OCI-LY7 (cell line): ENCODE data around the gene SPACA1. TPM values are rescaled to one million over a fixed set of nuclear protein-coding genes. Genes with fewer than 3 reads are reported as not detected.

ENCODE experiments used
- BruUV-seq: library from RNA; stranded (reverse); fragments of 400-500 nt; replicated peaks from 2 replicates; lab custom pipeline; 2021; lab: Mats Ljungman, UMichigan
- CTCF ChIA-PET: fragments of 300-600 bp; sonication (Branson Sonifier 250); formaldehyde crosslinking; loops from one replicate; lab custom pipeline; 2022; ENCODE audit warnings: antibody characterized with exemption; ENCODE audit not compliant: unreplicated experiment; lab: Charles Lee
- POLR2A ChIA-PET: fragments of 300-600 bp; sonication (Branson Sonifier 250); formaldehyde crosslinking; loops from one replicate; lab custom pipeline; 2022; ENCODE audit warnings: antibody characterized with exemption; lab: Charles Lee
- DNase-seq: peaks from one replicate; pipeline ENCODE4 v3.0.0-alpha.2; 2015; ENCODE audit warnings: low spot score
- H2AFZ ChIP-seq: fragments of 200-600 bp; sonication (generic), shearing (Covaris generic); 2 replicates; pipeline ENCODE4 v1.6.1; 2014; ENCODE audit warnings: mild to moderate bottlenecking, antibody characterized with exemption, low read length, moderate library complexity
- H3K27ac ChIP-seq: fragments of 200-600 bp; sonication (generic); 2 replicates; pipeline ENCODE4 v1.5.1; 2014; ENCODE audit warnings: mixed run types, low read depth, mild to moderate bottlenecking, moderate library complexity, low read length, inconsistent platforms; ENCODE audit not compliant: poor library complexity, severe bottlenecking
- H3K36me3 ChIP-seq: fragments of 200-600 bp; sonication (generic); 2 replicates; pipeline ENCODE4 v1.6.1; 2014; ENCODE audit warnings: mild to moderate bottlenecking, antibody characterized with exemption, low read length, moderate library complexity, mixed read lengths; ENCODE audit not compliant: insufficient read depth
- H3K4me1 ChIP-seq: fragments of 200-600 bp; sonication (generic); 2 replicates; pipeline ENCODE4 v1.5.1; 2014; ENCODE audit warnings: mild to moderate bottlenecking, low read length; ENCODE audit not compliant: insufficient read depth, poor library complexity, severe bottlenecking
- H3K4me2 ChIP-seq: fragments of 200-600 bp; sonication (generic); 2 replicates; pipeline ENCODE4 v1.6.1; 2014; ENCODE audit warnings: mild to moderate bottlenecking, low read length
- H3K4me3 ChIP-seq: fragments of 200-600 bp; sonication (generic); 2 replicates; pipeline ENCODE4 v1.5.1; 2014; ENCODE audit warnings: mild to moderate bottlenecking, low read depth, low read length; ENCODE audit not compliant: poor library complexity, severe bottlenecking
- H3K79me2 ChIP-seq: fragments of 200-600 bp; sonication (generic); 2 replicates; pipeline ENCODE4 v1.6.1; 2016; ENCODE audit warnings: low read depth, mild to moderate bottlenecking, low read length, moderate library complexity, mixed read lengths; ENCODE audit not compliant: insufficient read depth
- H3K9me2 ChIP-seq: fragments of 200-600 bp; sonication (generic); 2 replicates; pipeline ENCODE4 v1.6.1; 2016; ENCODE audit warnings: mild to moderate bottlenecking, low read length, mixed read lengths; ENCODE audit not compliant: insufficient read depth
- H3K9me3 ChIP-seq: fragments of 200-600 bp; sonication (generic); 2 replicates; pipeline ENCODE4 v1.6.1; 2014; ENCODE audit warnings: mild to moderate bottlenecking, mixed run types, low read length, mixed read lengths
- H4K20me1 ChIP-seq: fragments of 200-600 bp; sonication (generic); 2 replicates; pipeline ENCODE4 v1.6.1; 2014; ENCODE audit warnings: mild to moderate bottlenecking, antibody characterized with exemption, low read length, moderate library complexity, mixed read lengths; ENCODE audit not compliant: insufficient read depth
- EZH2phosphoT487 ChIP-seq: fragments of 200-600 bp; sonication (generic); IDR thresholded peaks from 2 replicates; pipeline ENCODE4 v1.6.1; 2018; ENCODE audit warnings: low read depth, borderline replicate concordance, mild to moderate bottlenecking, mixed run types, antibody characterized with exemption, low read length, moderate library complexity, mixed read lengths
- intact Hi-C: fragments of 100-400 bp; cut with micrococcal nuclease; formaldehyde crosslinking; loops from one replicate; pipeline ENCODE4 v1.10.0; 2022; ENCODE audit not compliant: unreplicated experiment
- total RNA-seq, 2 experiments: library from RNA; depleted of rRNA in 1 of 2; stranded (reverse); fragments of >200 nt in 1 of 2; shearing (Covaris generic) in 1 of 2; gene quantifications; 2 replicates each; pipeline ENCODE4 v1.2.3, GENCODE V29; 2014 to 2022
- TF ChIP-seq, protein P1 (sequence below): fragments of 200-600 bp; sonication (generic); conservative IDR thresholded peaks from 2 replicates; pipeline ENCODE4 v1.5.1; 2014; ENCODE audit warnings: mild to moderate bottlenecking, antibody characterized with exemption, low read length, moderate library complexity, mixed read lengths

SPACA1 gene
- total RNA-seq, 2 experiments from 2014 or later = not detected

DNA sequence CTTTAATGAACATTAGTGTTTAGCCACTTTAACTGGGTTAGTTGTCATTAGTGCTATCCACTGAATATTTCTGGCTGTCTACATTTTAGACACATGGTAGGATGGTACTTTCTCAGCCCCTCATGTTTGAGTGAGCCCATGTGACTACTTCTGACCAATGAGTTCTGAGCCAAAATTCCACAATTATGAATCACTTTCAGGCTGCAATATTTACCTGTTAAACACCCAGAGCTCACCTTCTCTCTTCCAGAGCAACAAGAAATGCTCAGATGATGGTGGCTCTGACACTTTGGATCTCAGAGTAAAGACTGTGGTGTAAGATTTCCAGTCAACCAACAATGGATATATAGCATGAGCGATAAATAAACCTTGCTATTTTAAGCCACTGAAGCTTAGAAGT lies 24.8 kb downstream of the SPACA1 start:
- TF ChIP-seq EZH2phosphoT487 = no peak
- TF ChIP-seq, protein P1, sequence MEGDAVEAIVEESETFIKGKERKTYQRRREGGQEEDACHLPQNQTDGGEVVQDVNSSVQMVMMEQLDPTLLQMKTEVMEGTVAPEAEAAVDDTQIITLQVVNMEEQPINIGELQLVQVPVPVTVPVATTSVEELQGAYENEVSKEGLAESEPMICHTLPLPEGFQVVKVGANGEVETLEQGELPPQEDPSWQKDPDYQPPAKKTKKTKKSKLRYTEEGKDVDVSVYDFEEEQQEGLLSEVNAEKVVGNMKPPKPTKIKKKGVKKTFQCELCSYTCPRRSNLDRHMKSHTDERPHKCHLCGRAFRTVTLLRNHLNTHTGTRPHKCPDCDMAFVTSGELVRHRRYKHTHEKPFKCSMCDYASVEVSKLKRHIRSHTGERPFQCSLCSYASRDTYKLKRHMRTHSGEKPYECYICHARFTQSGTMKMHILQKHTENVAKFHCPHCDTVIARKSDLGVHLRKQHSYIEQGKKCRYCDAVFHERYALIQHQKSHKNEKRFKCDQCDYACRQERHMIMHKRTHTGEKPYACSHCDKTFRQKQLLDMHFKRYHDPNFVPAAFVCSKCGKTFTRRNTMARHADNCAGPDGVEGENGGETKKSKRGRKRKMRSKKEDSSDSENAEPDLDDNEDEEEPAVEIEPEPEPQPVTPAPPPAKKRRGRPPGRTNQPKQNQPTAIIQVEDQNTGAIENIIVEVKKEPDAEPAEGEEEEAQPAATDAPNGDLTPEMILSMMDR = no peak
- no peaks in the 10 kb centered on the region for H3K79me2 ChIP-seq
- no TSS peak for BruUV-seq
- no peaks in the 10 kb centered on the region for H3K9me2 ChIP-seq
- no peak for DNase-seq
- no peak overlapping the region for H3K4me2 ChIP-seq
- ChIA-PET POLR2A (interaction anchor here (1.1 kb wide), 1 partner anchor 10 kb away, joined by 3 read pairs; no protein-coding TSS in a partner anchor), CTCF (no interaction called here)
- H4K20me1 ChIP-seq = no peaks in the 10 kb centered on the region
- H3K4me1 ChIP-seq = peaks cover 6% of the 10 kb centered on the region
- H2AFZ ChIP-seq = no peak overlapping the region
- H3K36me3 ChIP-seq = no peaks in the 10 kb centered on the region
- H3K9me3 ChIP-seq = peaks cover 9% of the 10 kb centered on the region; the same call in 1 of the 2 replicates
- H3K4me3 ChIP-seq = no peak overlapping the region
- H3K27ac ChIP-seq = no peak overlapping the region
- intact Hi-C loops = no loop called here

DNA sequence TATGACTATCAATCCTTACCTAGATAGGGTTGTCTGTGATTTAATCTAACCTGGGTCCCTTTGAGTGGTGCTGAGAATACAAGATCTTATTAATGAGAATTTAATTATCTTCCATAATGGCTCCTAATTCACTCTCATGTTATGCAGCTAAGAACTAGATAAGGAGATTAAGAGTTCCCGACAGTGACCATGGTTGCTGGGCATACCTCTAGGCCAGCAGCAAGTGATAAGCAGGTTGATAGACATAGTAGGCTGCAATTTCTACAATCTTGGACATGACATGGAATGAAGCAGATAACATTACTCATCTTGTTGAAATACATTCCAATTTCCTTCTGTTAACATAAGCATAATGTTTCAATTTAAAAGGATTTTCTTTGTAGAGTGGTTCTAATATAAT lies 27.1 kb downstream of the SPACA1 start:
- Histone ChIP-seq H3K4me3 (no peak overlapping the region), H3K4me2 (no peak overlapping the region), H3K4me1 (peaks cover 8% of the 10 kb centered on the region), H4K20me1 (no peaks in the 10 kb centered on the region), H2AFZ (no peak overlapping the region), H3K36me3 (no peaks in the 10 kb centered on the region), H3K9me2 (no peaks in the 10 kb centered on the region), H3K9me3 (peaks cover under 1% of the 10 kb centered on the region; the same call in 1 of the 2 replicates), H3K27ac (no peak overlapping the region), H3K79me2 (no peaks in the 10 kb centered on the region)
- BruUV-seq = no TSS peak
- DNase-seq = no peak
- CTCF ChIA-PET = no interaction called here
- intact Hi-C loops = no loop called here
- TF ChIP-seq, protein P1 = no peak
- TF ChIP-seq EZH2phosphoT487 = no peak
- POLR2A ChIA-PET = no interaction called here

DNA sequence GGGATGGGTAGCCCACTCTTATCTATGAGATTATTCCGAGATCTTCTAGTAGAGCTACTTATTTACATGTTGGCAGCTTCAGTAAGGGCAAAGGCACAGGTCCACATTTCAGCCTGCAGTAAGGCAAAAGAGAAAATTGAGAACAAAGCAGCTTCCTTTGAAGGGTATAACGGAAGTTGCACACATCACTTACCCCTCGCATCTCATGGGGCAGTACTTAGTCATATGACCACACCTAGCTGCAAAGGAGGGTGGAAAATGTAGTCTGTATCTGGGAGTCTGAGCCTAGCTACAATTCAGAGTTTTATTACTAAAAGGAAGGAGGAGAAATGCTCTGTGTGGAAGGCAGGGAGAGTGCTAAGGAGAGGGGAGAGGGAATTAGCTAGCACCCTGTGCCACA lies 29.7 kb downstream of the SPACA1 start:
- no peaks in the 10 kb centered on the region for H3K79me2 ChIP-seq
- CTCF ChIA-PET = no interaction called here
- 0 out of 2 replicates have a peak overlapping the region, but pooled peaks have one; percentile 4 for H3K4me2 ChIP-seq
- no peak overlapping the region for H3K27ac ChIP-seq
- BruUV-seq = no TSS peak
- TF ChIP-seq, protein P1 = no peak
- no peak for TF ChIP-seq EZH2phosphoT487
- no peaks in the 10 kb centered on the region; the same call in 1 of the 2 replicates for H3K9me3 ChIP-seq
- peaks cover 8% of the 10 kb centered on the region for H3K4me1 ChIP-seq
- peak overlapping the region; percentile 44; the same call in 1 of the 2 replicates for H2AFZ ChIP-seq
- intact Hi-C loops = no loop called here
- H3K9me2 ChIP-seq = no peaks in the 10 kb centered on the region
- no peaks in the 10 kb centered on the region for H4K20me1 ChIP-seq
- peak; percentile 68 for DNase-seq
- H3K4me3 ChIP-seq = peak overlapping the region; percentile 10
- H3K36me3 ChIP-seq = no peaks in the 10 kb centered on the region
- POLR2A ChIA-PET = interaction anchor here (0.6 to 2.6 kb wide), 8 partner anchors 9 to 145 kb away, joined by 3 to 8 read pairs (median 4); no protein-coding TSS in a partner anchor
